Sigmoid colon (tissue), 4 donors: Measurements from ENCODE around the gene TTC31.

ENCODE experiments used
- CTCF ChIP-seq, 4 experiments: fragments of 450-650 bp in 3 of 4; fragments of 200-600 bp in 1 of 4; IDR thresholded peaks; one replicate each; pipeline ENCODE4 v1.5.1; 2016 to 2019; ENCODE audit warnings: antibody characterized with exemption in 4 of 4, mild to moderate bottlenecking in 3 of 4, moderate library complexity in 2 of 4
- POLR2A ChIP-seq, 2 donors: fragments of 450-650 bp; IDR thresholded peaks; one replicate each; pipeline ENCODE4 v1.6.1; 2016; ENCODE audit warnings: antibody characterized with exemption in 2 of 2, mild to moderate bottlenecking in 2 of 2, moderate library complexity in 2 of 2
- POLR2AphosphoS5 ChIP-seq, 4 donors: sonication (generic); formaldehyde crosslinking; IDR thresholded peaks; one replicate each; pipeline ENCODE4 v1.6.1; 2017; ENCODE audit warnings: antibody characterized with exemption in 4 of 4

- TF ChIP-seq POLR2A (IDR thresholded peaks at IDR 0.05) (no peak), CTCF (IDR thresholded peaks at IDR 0.05) (no peak), POLR2AphosphoS5 (IDR thresholded peaks at IDR 0.05) (no peak)
Measured at GRCh38 chr2:74533464-74533863, 50.6 kb downstream of the TTC31 start.
